ENCODE results near the gene SORCS3. TPM values are rescaled to one million over a fixed set of nuclear protein-coding genes. Genes with fewer than 3 reads are reported as not detected.

Gene SORCS3
- total RNA-seq, 1 experiment from 2014 or later, result not detected

- Histone ChIP-seq H3K36me3 (ENCODE audit: control insufficient read depth in 1 of 2, insufficient read depth in 2 of 2, low read length in 2 of 2) (no peaks in the 10 kb centered on the region), H2AFZ (ENCODE audit: low read depth, low read length, poor library complexity, severe bottlenecking) (no peak overlapping the region), H3K79me2 (ENCODE audit: insufficient read depth, low read length) (no peaks in the 10 kb centered on the region), H3K9me3 (ENCODE audit: control insufficient read depth in 1 of 2, insufficient read depth in 1 of 2, low read depth in 1 of 2, low read length in 2 of 2) (no peaks in the 10 kb centered on the region), H3K4me3 (replicated peaks in 1 of 2; ENCODE audit: low read depth in 1 of 2, low read length in 2 of 2) (no peak overlapping the region), H3K4me1 (ENCODE audit: control insufficient read depth in 1 of 2, insufficient read depth in 2 of 2, low read length in 2 of 2) (no peaks in the 10 kb centered on the region), H3K27ac (ENCODE audit: low read depth, low read length) (no peak overlapping the region), H3K9me2 (ENCODE audit: insufficient read depth) (no peaks in the 10 kb centered on the region), H4K20me1 (ENCODE audit: insufficient read depth) (no peaks in the 10 kb centered on the region), H3K9ac (ENCODE audit: low read length) (no peak overlapping the region), H3K4me2 (ENCODE audit: low read length) (no peak overlapping the region), H3K27me3 (ENCODE audit: insufficient read depth, low read length) (peaks cover 55% of the 10 kb centered on the region)
- BruUV-seq (replicated peaks), result no TSS peak
- RAD21 ChIA-PET (ENCODE audit: low non-redundant PET in 1 of 2, low total read pairs in 2 of 2, uncharacterized antibody in 2 of 2, unreplicated experiment in 2 of 2), result interaction anchor here (1.0 to 1.1 kb wide), 8 partner anchors 42 to 566 kb away, joined by 3 to 8 read pairs (median 4); no protein-coding TSS in a partner anchor
- CTCF ChIA-PET, result interaction anchor here (0.6 to 3.5 kb wide), 27 partner anchors 8 to 734 kb away, joined by 3 to 67 read pairs (median 4); partner anchors contain the start of gene CFAP58
- intact Hi-C loops (cut with micrococcal nuclease), result loop anchor here (1.0 to 5.0 kb wide), 5 partner anchors 42 to 910 kb away; no protein-coding TSS in a partner anchor
- POLR2A ChIA-PET, result no interaction called here
- DNase-seq (ENCODE audit: low read depth, low spot score) (no peak), ATAC-seq (peak; percentile 32)
- TF ChIP-seq FOSL1 (IDR thresholded peaks at IDR 0.05; ENCODE audit: low read depth) (no peak), SP1 (IDR thresholded peaks at IDR 0.05; ENCODE audit: low read depth) (no peak), RAD21 (IDR thresholded peaks at IDR 0.05; ENCODE audit: low read depth) (no peak), CEBPB (IDR thresholded peaks at IDR 0.05; ENCODE audit: low read depth) (no peak), EZH2 (IDR thresholded peaks at IDR 0.05) (no peak), POLR2A (IDR thresholded peaks at IDR 0.05; ENCODE audit: borderline replicate concordance, extremely low read depth, insufficient read depth, insufficient read length) (no peak), JUND (IDR thresholded peaks at IDR 0.05) (no peak), EGR1 (IDR thresholded peaks at IDR 0.05; ENCODE audit: low read depth) (no peak), ZFX (IDR thresholded peaks at IDR 0.05) (no peak), SRF (IDR thresholded peaks at IDR 0.05; ENCODE audit: low read depth) (no peak), CBX3 (IDR thresholded peaks at IDR 0.05; ENCODE audit: low read depth) (no peak), ELF1 (IDR thresholded peaks at IDR 0.05; ENCODE audit: borderline replicate concordance, low read depth) (no peak)
- TF ChIP-seq, protein P1, sequence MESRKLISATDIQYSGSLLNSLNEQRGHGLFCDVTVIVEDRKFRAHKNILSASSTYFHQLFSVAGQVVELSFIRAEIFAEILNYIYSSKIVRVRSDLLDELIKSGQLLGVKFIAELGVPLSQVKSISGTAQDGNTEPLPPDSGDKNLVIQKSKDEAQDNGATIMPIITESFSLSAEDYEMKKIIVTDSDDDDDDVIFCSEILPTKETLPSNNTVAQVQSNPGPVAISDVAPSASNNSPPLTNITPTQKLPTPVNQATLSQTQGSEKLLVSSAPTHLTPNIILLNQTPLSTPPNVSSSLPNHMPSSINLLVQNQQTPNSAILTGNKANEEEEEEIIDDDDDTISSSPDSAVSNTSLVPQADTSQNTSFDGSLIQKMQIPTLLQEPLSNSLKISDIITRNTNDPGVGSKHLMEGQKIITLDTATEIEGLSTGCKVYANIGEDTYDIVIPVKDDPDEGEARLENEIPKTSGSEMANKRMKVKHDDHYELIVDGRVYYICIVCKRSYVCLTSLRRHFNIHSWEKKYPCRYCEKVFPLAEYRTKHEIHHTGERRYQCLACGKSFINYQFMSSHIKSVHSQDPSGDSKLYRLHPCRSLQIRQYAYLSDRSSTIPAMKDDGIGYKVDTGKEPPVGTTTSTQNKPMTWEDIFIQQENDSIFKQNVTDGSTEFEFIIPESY (IDR thresholded peaks at IDR 0.05; ENCODE audit: extremely low read depth, insufficient replicate concordance, low read length), result no peak
- TF ChIP-seq, protein P2, sequence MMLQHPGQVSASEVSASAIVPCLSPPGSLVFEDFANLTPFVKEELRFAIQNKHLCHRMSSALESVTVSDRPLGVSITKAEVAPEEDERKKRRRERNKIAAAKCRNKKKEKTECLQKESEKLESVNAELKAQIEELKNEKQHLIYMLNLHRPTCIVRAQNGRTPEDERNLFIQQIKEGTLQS (IDR thresholded peaks at IDR 0.05), result no peak
Observed at GRCh38 chr10:104622175-104622574, 18.9 kb upstream of the SORCS3 start.
